Measurements from ENCODE around the gene SDHA.
"Not testable (repeated sequence)": the region's sequence is repeated elsewhere in the genome, so short reads cannot be mapped to it uniquely, and the experiment has no call there.

DNA sequence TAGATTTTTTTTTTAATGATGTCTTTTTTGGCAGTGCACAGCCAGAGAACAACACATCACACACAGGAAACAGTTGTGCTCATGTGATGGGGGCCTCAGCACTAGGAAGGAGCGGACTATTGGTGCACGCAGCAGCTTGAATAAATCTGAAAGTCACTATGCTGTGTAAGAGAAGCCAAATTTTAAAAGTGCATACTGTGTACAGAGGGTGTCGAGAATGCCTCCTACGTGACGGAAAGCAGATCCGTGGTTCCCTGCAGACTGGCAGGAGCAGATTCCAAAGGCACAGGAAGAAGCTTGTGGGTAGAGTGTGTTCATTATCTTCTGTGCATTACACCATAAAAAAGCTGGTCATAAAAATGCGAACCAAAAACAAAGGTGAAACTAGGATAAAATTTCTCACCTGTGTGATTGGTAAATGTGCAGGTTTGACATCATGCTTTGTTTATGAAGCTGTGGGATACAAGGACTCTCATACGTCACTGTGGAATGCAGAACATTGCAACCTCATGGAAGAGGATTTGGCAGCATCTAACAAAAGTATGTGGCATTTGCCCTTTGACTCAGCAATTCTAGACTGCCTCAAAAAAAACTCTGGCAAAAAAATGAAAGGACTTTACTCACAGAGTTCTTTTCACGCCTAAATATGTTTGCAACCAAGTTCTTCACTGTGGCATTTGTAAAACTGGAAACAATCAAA is 45.3 kb downstream of the SDHA start:
- TF ChIP-seq, protein P1, sequence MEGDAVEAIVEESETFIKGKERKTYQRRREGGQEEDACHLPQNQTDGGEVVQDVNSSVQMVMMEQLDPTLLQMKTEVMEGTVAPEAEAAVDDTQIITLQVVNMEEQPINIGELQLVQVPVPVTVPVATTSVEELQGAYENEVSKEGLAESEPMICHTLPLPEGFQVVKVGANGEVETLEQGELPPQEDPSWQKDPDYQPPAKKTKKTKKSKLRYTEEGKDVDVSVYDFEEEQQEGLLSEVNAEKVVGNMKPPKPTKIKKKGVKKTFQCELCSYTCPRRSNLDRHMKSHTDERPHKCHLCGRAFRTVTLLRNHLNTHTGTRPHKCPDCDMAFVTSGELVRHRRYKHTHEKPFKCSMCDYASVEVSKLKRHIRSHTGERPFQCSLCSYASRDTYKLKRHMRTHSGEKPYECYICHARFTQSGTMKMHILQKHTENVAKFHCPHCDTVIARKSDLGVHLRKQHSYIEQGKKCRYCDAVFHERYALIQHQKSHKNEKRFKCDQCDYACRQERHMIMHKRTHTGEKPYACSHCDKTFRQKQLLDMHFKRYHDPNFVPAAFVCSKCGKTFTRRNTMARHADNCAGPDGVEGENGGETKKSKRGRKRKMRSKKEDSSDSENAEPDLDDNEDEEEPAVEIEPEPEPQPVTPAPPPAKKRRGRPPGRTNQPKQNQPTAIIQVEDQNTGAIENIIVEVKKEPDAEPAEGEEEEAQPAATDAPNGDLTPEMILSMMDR (IDR thresholded peaks at IDR 0.05): not testable (repeated sequence)
- TF ChIP-seq POLR2A (IDR thresholded peaks at IDR 0.05): not testable (repeated sequence)

All from lower leg skin (tissue), 3 donors.